GM04504 (cell line): ENCODE measurements around the gene CGRRF1.

ENCODE experiments used
- DNase-seq: peaks from one replicate; pipeline ENCODE4 v3.0.0-alpha.2; 2012; ENCODE audit warnings: low read depth

CGRRF1 gene

GRCh38 chr14:54489731-54490444 lies 19.8 kb upstream of the CGRRF1 start:
- no peak for DNase-seq

GRCh38 chr14:54490445-54491175 lies 19.1 kb upstream of the CGRRF1 start:
- no peak for DNase-seq

- no peak for DNase-seq
These were observed 16.4 kb upstream of the CGRRF1 start for GRCh38 chr14:54493293-54493692.

- DNase-seq = no peak
These were observed 12.5 kb upstream of the CGRRF1 start for GRCh38 chr14:54497224-54497623.

GRCh38 chr14:54498095-54498531 lies 11.6 kb upstream of the CGRRF1 start:
- no peak for DNase-seq

GRCh38 chr14:54498579-54498978 lies 11.1 kb upstream of the CGRRF1 start:
- no peak for DNase-seq

GRCh38 chr14:54500744-54501143 lies 9.0 kb upstream of the CGRRF1 start:
- DNase-seq = no peak

GRCh38 chr14:54501480-54501879 lies 8.2 kb upstream of the CGRRF1 start:
- DNase-seq = no peak

- DNase-seq = no peak
These were observed 7.1 kb upstream of the CGRRF1 start for GRCh38 chr14:54502602-54503001.

GRCh38 chr14:54503486-54503885 lies 6.2 kb upstream of the CGRRF1 start:
- DNase-seq = no peak

- no peak for DNase-seq
These were observed 2.7 kb downstream of the CGRRF1 start for GRCh38 chr14:54512393-54512792.

GRCh38 chr14:54515670-54516069 lies 6.0 kb downstream of the CGRRF1 start:
- no peak for DNase-seq

GRCh38 chr14:54516709-54517108 lies 7.0 kb downstream of the CGRRF1 start:
- DNase-seq = no peak

GRCh38 chr14:54524410-54524809 lies 14.7 kb downstream of the CGRRF1 start:
- DNase-seq = no peak

- no peak for DNase-seq
These were observed 19.3 kb downstream of the CGRRF1 start for GRCh38 chr14:54528973-54529372.

GRCh38 chr14:54529811-54530210 lies 20.1 kb downstream of the CGRRF1 start:
- DNase-seq = no peak

GRCh38 chr14:54532111-54533012 lies 22.7 kb downstream of the CGRRF1 start:
- DNase-seq = no peak

GRCh38 chr14:54533100-54533499 lies 23.4 kb downstream of the CGRRF1 start:
- no peak for DNase-seq

- DNase-seq = no peak
These were observed 25.4 kb downstream of the CGRRF1 start for GRCh38 chr14:54535126-54535525.

- DNase-seq = no peak
These were observed 25.9 kb downstream of the CGRRF1 start for GRCh38 chr14:54535646-54536045.

GRCh38 chr14:54537651-54538050 lies 27.9 kb downstream of the CGRRF1 start:
- DNase-seq = no peak

- no peak for DNase-seq
These were observed 28.3 kb downstream of the CGRRF1 start for GRCh38 chr14:54538055-54538454.

- no peak for DNase-seq
These were observed 37.9 kb downstream of the CGRRF1 start for GRCh38 chr14:54547583-54547982.
